Ovary (tissue), 3 donors: ENCODE data around the gene FLT3LG.
"Not testable (repeated sequence)": the region's sequence is repeated elsewhere in the genome, so short reads cannot be mapped to it uniquely, and the experiment has no call there.

Experiments
- CTCF ChIP-seq, 3 donors: fragments of 450-650 bp in 2 of 3; fragments of 200-600 bp in 1 of 3; IDR thresholded peaks; one replicate each; pipeline versions ENCODE4 v1.5.1 to v1.8.0; 2016 to 2022; ENCODE audit warnings: antibody characterized with exemption in 3 of 3, mild to moderate bottlenecking in 1 of 3
- EP300 ChIP-seq: sonication (generic); formaldehyde crosslinking; IDR thresholded peaks from one replicate; pipeline ENCODE4 v1.6.1; 2017; ENCODE audit warnings: antibody characterized with exemption
- donor health status: DM: no; HTN: no; CAD: no.

- TF ChIP-seq CTCF (IDR thresholded peaks at IDR 0.05); EP300: not testable (repeated sequence)
Measured at GRCh38 chr19:49473501-49473867, 531 bp upstream of the FLT3LG start.
